Measurements from ENCODE around the gene METTL23. TPM values are rescaled to one million over a fixed set of nuclear protein-coding genes. Genes with fewer than 3 reads are reported as not detected.
A peak's percentile ranks its signal among the peaks of the same experiment; 100 is the strongest.

The METTL23 gene
- total RNA-seq, 1 donor from 2014 or later, result 31.2 TPM

- no peak for DNase-seq (ENCODE audit: low spot score in 2 of 2)
- no peaks in the 10 kb centered on the region for H3K27me3 ChIP-seq
- no peaks in the 10 kb centered on the region for H3K9me3 ChIP-seq
- intact Hi-C loops (cut with DNase I), result no loop called here
- H3K4me3 ChIP-seq, result no peak overlapping the region
- peaks cover 0 to 8% of the 10 kb centered on the region in 2 donors for H3K4me1 ChIP-seq
- peak overlapping the region in 1 of 2 donors; percentile 1 for H3K27ac ChIP-seq
- TF ChIP-seq CTCF (IDR thresholded peaks at IDR 0.05), result no peak
- H3K36me3 ChIP-seq, result peaks cover 39 to 69% of the 10 kb centered on the region in 2 donors
Measured at GRCh38 chr17:76682296-76682695, 44.3 kb upstream of the METTL23 start.

GRCh38 chr17:76683011-76683755, 43.5 kb upstream of the METTL23 start:
- Histone ChIP-seq H3K27me3 (no peaks in the 10 kb centered on the region), H3K36me3 (peaks cover 34 to 63% of the 10 kb centered on the region in 2 donors), H3K4me3 (no peak overlapping the region), H3K9me3 (no peaks in the 10 kb centered on the region), H3K4me1 (peaks cover 4 to 16% of the 10 kb centered on the region in 2 donors), H3K27ac (peak overlapping the region in 1 of 2 donors; percentile 23)
- intact Hi-C loops (cut with DNase I), result no loop called here
- TF ChIP-seq CTCF (IDR thresholded peaks at IDR 0.05), result no peak
- no peak for DNase-seq (ENCODE audit: low spot score in 2 of 2)

GRCh38 chr17:76683921-76684745, 42.5 kb upstream of the METTL23 start:
- no peaks in the 10 kb centered on the region for H3K9me3 ChIP-seq
- no peak for DNase-seq (ENCODE audit: low spot score in 2 of 2)
- H3K4me1 ChIP-seq, result peaks cover 9 to 25% of the 10 kb centered on the region in 2 donors
- peaks cover 30 to 54% of the 10 kb centered on the region in 2 donors for H3K36me3 ChIP-seq
- TF ChIP-seq CTCF (IDR thresholded peaks at IDR 0.05), result no peak
- intact Hi-C loops (cut with DNase I), result no loop called here
- H3K27me3 ChIP-seq, result no peaks in the 10 kb centered on the region
- no peak overlapping the region for H3K4me3 ChIP-seq
- peak overlapping the region in 1 of 2 donors; percentile 54 for H3K27ac ChIP-seq

- Histone ChIP-seq H3K4me1 (peaks cover 9 to 31% of the 10 kb centered on the region in 2 donors), H3K27ac (peak overlapping the region; percentile 54 to 89), H3K9me3 (no peaks in the 10 kb centered on the region), H3K4me3 (no peak overlapping the region), H3K27me3 (no peaks in the 10 kb centered on the region), H3K36me3 (peaks cover 30 to 54% of the 10 kb centered on the region in 2 donors)
- intact Hi-C loops (cut with DNase I), result loop anchor here (5.0 kb wide), 1 partner anchor 43 kb away; the partner anchor contains the start of genes JMJD6 and METTL23
- no peak for DNase-seq (ENCODE audit: low spot score in 2 of 2)
- no peak for TF ChIP-seq CTCF (IDR thresholded peaks at IDR 0.05)
Measured at GRCh38 chr17:76684756-76685155, 41.9 kb upstream of the METTL23 start.

- Histone ChIP-seq H3K4me1 (peaks cover 9 to 33% of the 10 kb centered on the region in 2 donors), H3K4me3 (no peak overlapping the region), H3K9me3 (no peaks in the 10 kb centered on the region), H3K27me3 (no peaks in the 10 kb centered on the region), H3K36me3 (peaks cover 30 to 54% of the 10 kb centered on the region in 2 donors), H3K27ac (peak overlapping the region; percentile 89 to 91)
- intact Hi-C loops (cut with DNase I), result loop anchor here (5.0 kb wide), 1 partner anchor 42 kb away; the partner anchor contains the start of genes JMJD6 and METTL23
- no peak for DNase-seq (ENCODE audit: low spot score in 2 of 2)
- no peak for TF ChIP-seq CTCF (IDR thresholded peaks at IDR 0.05)
Measured at GRCh38 chr17:76685366-76685765, 41.3 kb upstream of the METTL23 start.

All from ascending aorta (tissue), 2 donors.